GM12873 (cell line): Measurements from ENCODE around the gene PPP4R1.

ENCODE experiments used
- CTCF ChIP-seq: IDR thresholded peaks from 2 replicates; pipeline ENCODE4 v1.5.1; 2012; ENCODE audit warnings: low read depth, mild to moderate bottlenecking, moderate library complexity, low read length, control low read depth; ENCODE audit not compliant: insufficient read depth; ENCODE audit errors: missing control alignments

Gene PPP4R1

GRCh38 chr18:9581667-9582066 is 32.7 kb downstream of the PPP4R1 start:
- TF ChIP-seq CTCF, result no peak

GRCh38 chr18:9578306-9578705 is 36.1 kb downstream of the PPP4R1 start:
- TF ChIP-seq CTCF, result no peak

GRCh38 chr18:9577361-9577760 is 37.0 kb downstream of the PPP4R1 start:
- no peak for TF ChIP-seq CTCF

- TF ChIP-seq CTCF, result peak; percentile 87
Observed at GRCh38 chr18:9575558-9575957, 38.8 kb downstream of the PPP4R1 start.

- no peak for TF ChIP-seq CTCF
Observed at GRCh38 chr18:9574473-9575115, 39.8 kb downstream of the PPP4R1 start.

GRCh38 chr18:9571546-9571945 is 42.8 kb downstream of the PPP4R1 start:
- no peak for TF ChIP-seq CTCF

- TF ChIP-seq CTCF, result no peak
Observed at GRCh38 chr18:9570255-9570654, 44.1 kb downstream of the PPP4R1 start.
